ENCODE data around the gene NF2. TPM values are rescaled to one million over a fixed set of nuclear protein-coding genes. Genes with fewer than 3 reads are reported as not detected.

NF2 gene
- total RNA-seq, 1 donor from 2014 or later: 37.3 TPM

- intact Hi-C loops (cut with DNase I): no loop called here
- Histone ChIP-seq H3K4me3 (no peak overlapping the region), H3K27ac (no peak overlapping the region), H3K4me1 (peaks cover 0 to 5% of the 10 kb centered on the region in 2 donors), H3K27me3 (peaks cover 14% of the 10 kb centered on the region), H3K9me3 (no peaks in the 10 kb centered on the region), H3K36me3 (no peaks in the 10 kb centered on the region)
- TF ChIP-seq CTCF (IDR thresholded peaks at IDR 0.05): no peak
- DNase-seq (ENCODE audit: low spot score in 2 of 2): no peak
Observed at GRCh38 chr22:29722587-29722986, 119.2 kb downstream of the NF2 start.

- H3K9me3 ChIP-seq: no peaks in the 10 kb centered on the region
- no peak overlapping the region for H3K4me3 ChIP-seq
- H3K4me1 ChIP-seq: peaks cover 0 to 5% of the 10 kb centered on the region in 2 donors
- no peak overlapping the region for H3K27ac ChIP-seq
- intact Hi-C loops (cut with DNase I): no loop called here
- TF ChIP-seq CTCF (IDR thresholded peaks at IDR 0.05): no peak
- H3K27me3 ChIP-seq: peaks cover 14% of the 10 kb centered on the region
- H3K36me3 ChIP-seq: no peaks in the 10 kb centered on the region
- DNase-seq (ENCODE audit: low spot score in 2 of 2): no peak
Observed at GRCh38 chr22:29723766-29724165, 120.3 kb downstream of the NF2 start.

- Histone ChIP-seq H3K27me3 (peaks cover 14% of the 10 kb centered on the region), H3K4me1 (peaks cover 0 to 5% of the 10 kb centered on the region in 2 donors), H3K36me3 (peaks cover 0 to 6% of the 10 kb centered on the region in 2 donors), H3K9me3 (no peaks in the 10 kb centered on the region), H3K27ac (no peak overlapping the region), H3K4me3 (no peak overlapping the region)
- TF ChIP-seq CTCF (IDR thresholded peaks at IDR 0.05): no peak
- intact Hi-C loops (cut with DNase I): no loop called here
- DNase-seq (ENCODE audit: low spot score in 2 of 2): no peak
Observed at GRCh38 chr22:29724843-29725242, 121.4 kb downstream of the NF2 start.

GRCh38 chr22:29726106-29726505 is 122.7 kb downstream of the NF2 start:
- H3K4me1 ChIP-seq: no peaks in the 10 kb centered on the region
- intact Hi-C loops (cut with DNase I): no loop called here
- DNase-seq (ENCODE audit: low spot score in 2 of 2): no peak
- H3K27ac ChIP-seq: no peak overlapping the region
- no peaks in the 10 kb centered on the region for H3K9me3 ChIP-seq
- TF ChIP-seq CTCF (IDR thresholded peaks at IDR 0.05): no peak
- H3K36me3 ChIP-seq: peaks cover 6 to 19% of the 10 kb centered on the region in 2 donors
- H3K27me3 ChIP-seq: peaks cover 5% of the 10 kb centered on the region
- H3K4me3 ChIP-seq: no peak overlapping the region

- no peak overlapping the region for H3K27ac ChIP-seq
- intact Hi-C loops (cut with DNase I): no loop called here
- no peaks in the 10 kb centered on the region for H3K9me3 ChIP-seq
- DNase-seq (ENCODE audit: low spot score in 2 of 2): no peak
- H3K27me3 ChIP-seq: peaks cover under 1% of the 10 kb centered on the region
- no peak for TF ChIP-seq CTCF (IDR thresholded peaks at IDR 0.05)
- H3K4me1 ChIP-seq: no peaks in the 10 kb centered on the region
- no peak overlapping the region for H3K4me3 ChIP-seq
- peaks cover 8 to 23% of the 10 kb centered on the region in 2 donors for H3K36me3 ChIP-seq
Observed at GRCh38 chr22:29726512-29727130, 123.2 kb downstream of the NF2 start.

GRCh38 chr22:29727131-29727523 is 123.7 kb downstream of the NF2 start:
- H3K9me3 ChIP-seq: no peaks in the 10 kb centered on the region
- intact Hi-C loops (cut with DNase I): no loop called here
- no peak for DNase-seq (ENCODE audit: low spot score in 2 of 2)
- H3K36me3 ChIP-seq: peaks cover 8 to 23% of the 10 kb centered on the region in 2 donors
- peak in 1 of 3 experiments; percentile 23 for TF ChIP-seq CTCF (IDR thresholded peaks at IDR 0.05)
- no peaks in the 10 kb centered on the region for H3K4me1 ChIP-seq
- no peaks in the 10 kb centered on the region for H3K27me3 ChIP-seq
- H3K4me3 ChIP-seq: no peak overlapping the region
- H3K27ac ChIP-seq: no peak overlapping the region

Measured in ascending aorta (tissue), 2 donors.